IPS-18a (cell line): ENCODE data around the gene RASGRP3.
"Not testable (repeated sequence)": the region's sequence is repeated elsewhere in the genome, so short reads cannot be mapped to it uniquely, and the experiment has no call there.

Source experiments
- H3K27ac ChIP-seq: one replicate; pipeline ENCODE4 v1.5.1; 2013; ENCODE audit warnings: low read length
- H3K27me3 ChIP-seq: one replicate; pipeline ENCODE4 v1.6.1; 2013; ENCODE audit warnings: mild to moderate bottlenecking, low read length; ENCODE audit not compliant: control insufficient read depth, insufficient read depth
- H3K36me3 ChIP-seq: one replicate; pipeline ENCODE4 v1.6.1; 2013; ENCODE audit warnings: low read depth, low read length; ENCODE audit not compliant: control insufficient read depth
- H3K4me1 ChIP-seq: one replicate; pipeline ENCODE4 v1.6.1; 2013; ENCODE audit warnings: low read depth, low read length; ENCODE audit not compliant: control insufficient read depth
- H3K4me3 ChIP-seq: one replicate; pipeline ENCODE4 v1.5.1; 2013; ENCODE audit warnings: low read length
- H3K9ac ChIP-seq: one replicate; pipeline ENCODE4 v1.6.1; 2013; ENCODE audit warnings: mild to moderate bottlenecking, low read length, moderate library complexity
- H3K9me3 ChIP-seq: one replicate; pipeline ENCODE4 v1.6.1; 2013; ENCODE audit warnings: low read depth, low read length; ENCODE audit not compliant: control insufficient read depth

Gene RASGRP3

GRCh38 chr2:33459745-33460144 is 16.7 kb upstream of the RASGRP3 start:
- H3K4me1 ChIP-seq: peaks cover 4% of the 10 kb centered on the region
- no peak overlapping the region for H3K9ac ChIP-seq
- no peaks in the 10 kb centered on the region for H3K27me3 ChIP-seq
- no peaks in the 10 kb centered on the region for H3K36me3 ChIP-seq
- no peaks in the 10 kb centered on the region for H3K9me3 ChIP-seq
- H3K27ac ChIP-seq: no peak overlapping the region
- no peak overlapping the region for H3K4me3 ChIP-seq

GRCh38 chr2:33462512-33462911 is 13.9 kb upstream of the RASGRP3 start:
- H3K9me3 ChIP-seq, H3K27ac ChIP-seq, H3K4me1 ChIP-seq, H3K4me3 ChIP-seq, H3K36me3 ChIP-seq, H3K9ac ChIP-seq, H3K27me3 ChIP-seq: not testable (repeated sequence)

- H3K9ac ChIP-seq: no peak overlapping the region
- no peak overlapping the region for H3K4me3 ChIP-seq
- no peaks in the 10 kb centered on the region for H3K9me3 ChIP-seq
- H3K27ac ChIP-seq: no peak overlapping the region
- no peaks in the 10 kb centered on the region for H3K4me1 ChIP-seq
- H3K27me3 ChIP-seq: no peaks in the 10 kb centered on the region
- H3K36me3 ChIP-seq: no peaks in the 10 kb centered on the region
These were observed 9.0 kb upstream of the RASGRP3 start for GRCh38 chr2:33467413-33467812.

GRCh38 chr2:33469238-33469637 is 7.2 kb upstream of the RASGRP3 start:
- Histone ChIP-seq H3K27me3 (no peaks in the 10 kb centered on the region), H3K9ac (no peak overlapping the region), H3K9me3 (no peaks in the 10 kb centered on the region), H3K27ac (no peak overlapping the region), H3K36me3 (no peaks in the 10 kb centered on the region), H3K4me1 (no peaks in the 10 kb centered on the region), H3K4me3 (no peak overlapping the region)

GRCh38 chr2:33475224-33476130 is 972 bp upstream of the RASGRP3 start:
- Histone ChIP-seq H3K4me3 (peak overlapping the region; percentile 72), H3K36me3 (no peaks in the 10 kb centered on the region), H3K9me3 (no peaks in the 10 kb centered on the region), H3K4me1 (peaks cover 11% of the 10 kb centered on the region), H3K9ac (peak overlapping the region; percentile 47), H3K27me3 (peaks cover 14% of the 10 kb centered on the region), H3K27ac (no peak overlapping the region)

- Histone ChIP-seq H3K4me1 (peaks cover 11% of the 10 kb centered on the region), H3K9ac (no peak overlapping the region), H3K36me3 (no peaks in the 10 kb centered on the region), H3K27ac (no peak overlapping the region), H3K4me3 (no peak overlapping the region), H3K27me3 (peaks cover 14% of the 10 kb centered on the region), H3K9me3 (no peaks in the 10 kb centered on the region)
These were observed 343 bp downstream of the RASGRP3 start for GRCh38 chr2:33476793-33477190.

GRCh38 chr2:33477473-33478468 is 1.3 kb downstream of the RASGRP3 start:
- Histone ChIP-seq H3K27me3 (peaks cover 14% of the 10 kb centered on the region), H3K9me3 (no peaks in the 10 kb centered on the region), H3K4me3 (no peak overlapping the region), H3K4me1 (peaks cover 11% of the 10 kb centered on the region), H3K36me3 (no peaks in the 10 kb centered on the region), H3K27ac (no peak overlapping the region), H3K9ac (no peak overlapping the region)

- H3K4me3 ChIP-seq: no peak overlapping the region
- H3K9me3 ChIP-seq: no peaks in the 10 kb centered on the region
- no peaks in the 10 kb centered on the region for H3K36me3 ChIP-seq
- H3K27me3 ChIP-seq: peaks cover 14% of the 10 kb centered on the region
- H3K9ac ChIP-seq: no peak overlapping the region
- H3K27ac ChIP-seq: no peak overlapping the region
- H3K4me1 ChIP-seq: peaks cover 11% of the 10 kb centered on the region
These were observed 2.7 kb downstream of the RASGRP3 start for GRCh38 chr2:33478968-33479731.

GRCh38 chr2:33482518-33482917 is 6.1 kb downstream of the RASGRP3 start:
- Histone ChIP-seq H3K9me3 (peaks cover 3% of the 10 kb centered on the region), H3K36me3 (no peaks in the 10 kb centered on the region), H3K27ac (no peak overlapping the region), H3K4me1 (no peaks in the 10 kb centered on the region), H3K27me3 (no peaks in the 10 kb centered on the region), H3K9ac (no peak overlapping the region), H3K4me3 (no peak overlapping the region)

GRCh38 chr2:33484042-33484621 is 7.7 kb downstream of the RASGRP3 start:
- H3K4me1 ChIP-seq: no peaks in the 10 kb centered on the region
- H3K4me3 ChIP-seq: no peak overlapping the region
- no peak overlapping the region for H3K27ac ChIP-seq
- H3K9ac ChIP-seq: no peak overlapping the region
- H3K27me3 ChIP-seq: no peaks in the 10 kb centered on the region
- H3K36me3 ChIP-seq: no peaks in the 10 kb centered on the region
- peaks cover 3% of the 10 kb centered on the region for H3K9me3 ChIP-seq

- H3K36me3 ChIP-seq: no peaks in the 10 kb centered on the region
- H3K9ac ChIP-seq: no peak overlapping the region
- no peaks in the 10 kb centered on the region for H3K27me3 ChIP-seq
- H3K9me3 ChIP-seq: peaks cover 3% of the 10 kb centered on the region
- H3K4me1 ChIP-seq: no peaks in the 10 kb centered on the region
- no peak overlapping the region for H3K4me3 ChIP-seq
- H3K27ac ChIP-seq: no peak overlapping the region
These were observed 8.6 kb downstream of the RASGRP3 start for GRCh38 chr2:33485051-33485450.
